Medulla oblongata (tissue), 1 donor: ENCODE measurements around the gene DPF3.

Experiments
- DNase-seq: peaks from one replicate; pipeline ENCODE4 v3.0.0-alpha.2; 2015; ENCODE audit errors: extremely low spot score

DPF3 gene

GRCh38 chr14:72616811-72617210 is 277.1 kb downstream of the DPF3 start:
- no peak for DNase-seq

- no peak for DNase-seq
These were observed 277.6 kb downstream of the DPF3 start for GRCh38 chr14:72616294-72616693.

GRCh38 chr14:72615451-72616121 is 278.3 kb downstream of the DPF3 start:
- DNase-seq = no peak

GRCh38 chr14:72614891-72615415 is 278.9 kb downstream of the DPF3 start:
- DNase-seq = no peak

GRCh38 chr14:72614365-72614764 is 279.5 kb downstream of the DPF3 start:
- DNase-seq = no peak

- no peak for DNase-seq
These were observed 280.0 kb downstream of the DPF3 start for GRCh38 chr14:72613975-72614319.

GRCh38 chr14:72613231-72613974 is 280.5 kb downstream of the DPF3 start:
- no peak for DNase-seq

GRCh38 chr14:72612041-72612440 is 281.9 kb downstream of the DPF3 start:
- DNase-seq = no peak

- no peak for DNase-seq
These were observed 282.4 kb downstream of the DPF3 start for GRCh38 chr14:72611506-72611905.

GRCh38 chr14:72610831-72611200 is 283.1 kb downstream of the DPF3 start:
- DNase-seq = no peak

- no peak for DNase-seq
These were observed 283.6 kb downstream of the DPF3 start for GRCh38 chr14:72610096-72610830.

GRCh38 chr14:72609205-72609916 is 284.5 kb downstream of the DPF3 start:
- no peak for DNase-seq

GRCh38 chr14:72608391-72609204 is 285.3 kb downstream of the DPF3 start:
- peak; percentile 38 for DNase-seq

- DNase-seq = no peak
These were observed 286.3 kb downstream of the DPF3 start for GRCh38 chr14:72607386-72608130.

- DNase-seq = no peak
These were observed 287.0 kb downstream of the DPF3 start for GRCh38 chr14:72606879-72607278.

GRCh38 chr14:72605921-72606220 is 288.0 kb downstream of the DPF3 start:
- no peak for DNase-seq

GRCh38 chr14:72605096-72605920 is 288.6 kb downstream of the DPF3 start:
- DNase-seq = no peak

GRCh38 chr14:72604133-72604532 is 289.8 kb downstream of the DPF3 start:
- DNase-seq = no peak

- no peak for DNase-seq
These were observed 290.3 kb downstream of the DPF3 start for GRCh38 chr14:72603639-72604038.
